SH-SY5Y (cell line): ENCODE data around the gene KLF9.

Experiments used
- GATA2 ChIP-seq: IDR thresholded peaks from 2 replicates; pipeline ENCODE4 v1.6.1; 2011; ENCODE audit warnings: mild to moderate bottlenecking, low read depth, low read length
- GATA3 ChIP-seq: IDR thresholded peaks from 2 replicates; pipeline ENCODE4 v1.6.1; 2011; ENCODE audit warnings: low read depth, mild to moderate bottlenecking, low read length, moderate library complexity

KLF9 gene

GRCh38 chr9:70402213-70402612 lies 12.2 kb downstream of the KLF9 start:
- TF ChIP-seq GATA2 = no peak
- no peak for TF ChIP-seq GATA3

GRCh38 chr9:70400107-70400892 lies 14.2 kb downstream of the KLF9 start:
- TF ChIP-seq GATA2 (no peak), GATA3 (no peak)

- TF ChIP-seq GATA3 (no peak), GATA2 (no peak)
Measured at GRCh38 chr9:70399141-70399540, 15.3 kb downstream of the KLF9 start.

DNA sequence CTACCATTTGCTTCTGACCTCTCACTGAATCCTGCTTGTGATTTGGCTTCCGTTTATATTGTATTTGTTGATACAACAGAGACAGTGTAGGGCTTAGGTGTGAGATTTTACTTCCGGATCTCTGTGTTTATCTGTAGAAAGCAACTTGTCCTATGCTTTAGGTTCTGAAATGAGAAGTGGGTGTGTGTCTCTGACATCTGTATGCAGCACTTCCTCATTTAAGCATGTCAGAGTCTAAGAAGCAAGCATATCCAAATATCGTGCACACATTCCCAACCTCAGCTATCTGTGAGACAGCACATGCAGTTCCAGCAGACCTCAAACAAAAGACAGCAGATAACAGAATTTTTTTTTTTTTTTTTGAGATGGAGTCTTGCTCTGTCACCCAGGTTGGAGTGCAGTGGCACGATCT lies 16.3 kb downstream of the KLF9 start:
- TF ChIP-seq GATA2 = no peak
- TF ChIP-seq GATA3 = no peak

DNA sequence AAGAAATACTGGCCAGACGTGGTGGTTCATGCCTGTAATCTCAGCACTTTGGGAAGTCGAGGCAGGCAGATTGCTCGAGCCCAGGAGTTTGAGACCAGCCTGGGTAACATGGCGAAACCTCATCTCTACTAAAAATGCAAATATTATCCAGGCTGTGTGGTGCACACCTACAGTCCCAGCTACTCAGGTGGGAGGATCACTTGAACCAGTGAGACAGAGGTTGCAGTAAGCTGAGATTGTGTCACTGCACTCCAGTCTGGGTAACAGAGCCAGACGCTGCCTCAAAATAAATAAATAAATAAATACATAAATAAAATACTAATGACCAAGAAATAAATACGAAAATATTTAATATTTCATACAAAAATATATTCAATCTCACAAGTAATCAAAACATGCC lies 18.8 kb downstream of the KLF9 start:
- TF ChIP-seq GATA2 = no peak
- TF ChIP-seq GATA3 = no peak

DNA sequence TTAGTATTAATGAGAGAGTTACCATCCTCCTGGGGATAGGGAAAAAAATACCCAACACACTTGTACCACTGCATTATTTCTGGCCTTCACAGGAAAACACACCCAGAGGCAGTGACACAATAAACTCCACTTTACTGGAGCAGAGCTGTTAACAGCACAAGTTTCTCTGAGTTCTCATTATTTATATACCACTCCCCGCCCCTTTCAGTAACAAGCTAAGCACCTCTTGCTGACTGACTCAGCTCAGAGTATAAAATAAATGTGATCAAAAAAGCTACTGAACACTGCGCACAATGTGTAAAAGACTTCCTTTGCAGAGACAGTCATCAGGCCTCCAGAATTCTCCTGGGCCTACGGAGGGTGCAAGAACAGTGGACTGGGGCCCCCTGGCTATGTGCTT lies 21.6 kb downstream of the KLF9 start:
- TF ChIP-seq GATA2 (no peak), GATA3 (no peak)

DNA sequence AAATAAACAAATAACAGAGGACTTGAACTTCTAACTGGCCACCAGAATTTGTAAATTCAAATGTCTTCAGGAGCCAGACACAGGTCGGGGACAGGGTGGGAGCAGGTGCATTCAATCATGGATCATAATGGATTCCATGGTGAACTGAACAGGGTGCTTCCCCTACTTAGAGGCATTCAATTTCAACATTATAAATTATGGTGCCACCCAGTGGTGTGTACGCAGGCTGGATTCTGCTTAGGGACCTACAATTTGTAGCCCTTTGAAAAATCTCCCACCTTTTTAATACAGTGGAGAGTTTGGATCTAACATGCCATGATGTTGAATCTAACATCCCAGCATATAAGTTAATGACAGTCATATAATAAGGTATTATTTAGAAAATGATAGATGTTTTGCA lies 22.3 kb downstream of the KLF9 start:
- TF ChIP-seq GATA2 = no peak
- no peak for TF ChIP-seq GATA3

DNA sequence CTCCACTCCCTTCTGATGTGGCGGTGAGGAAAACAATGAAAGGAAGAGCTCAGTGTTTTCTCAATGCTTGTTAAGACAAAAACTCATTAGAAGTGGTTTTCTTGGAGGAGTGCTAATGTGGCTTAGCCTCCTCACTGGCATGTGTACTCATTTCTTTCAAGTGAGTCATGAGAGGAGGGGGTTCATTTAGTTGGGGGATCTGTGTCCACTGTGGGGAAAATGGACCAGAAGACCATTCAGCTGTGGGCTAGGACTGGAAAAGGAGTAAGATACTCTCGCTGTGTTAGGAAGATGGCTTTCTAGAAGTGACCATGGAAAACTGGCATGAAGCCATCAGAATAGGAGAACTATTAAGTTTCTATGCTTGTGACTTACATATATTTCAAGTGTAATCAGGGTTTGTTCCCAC lies 23.5 kb downstream of the KLF9 start:
- no peak for TF ChIP-seq GATA2
- TF ChIP-seq GATA3 = no peak

DNA sequence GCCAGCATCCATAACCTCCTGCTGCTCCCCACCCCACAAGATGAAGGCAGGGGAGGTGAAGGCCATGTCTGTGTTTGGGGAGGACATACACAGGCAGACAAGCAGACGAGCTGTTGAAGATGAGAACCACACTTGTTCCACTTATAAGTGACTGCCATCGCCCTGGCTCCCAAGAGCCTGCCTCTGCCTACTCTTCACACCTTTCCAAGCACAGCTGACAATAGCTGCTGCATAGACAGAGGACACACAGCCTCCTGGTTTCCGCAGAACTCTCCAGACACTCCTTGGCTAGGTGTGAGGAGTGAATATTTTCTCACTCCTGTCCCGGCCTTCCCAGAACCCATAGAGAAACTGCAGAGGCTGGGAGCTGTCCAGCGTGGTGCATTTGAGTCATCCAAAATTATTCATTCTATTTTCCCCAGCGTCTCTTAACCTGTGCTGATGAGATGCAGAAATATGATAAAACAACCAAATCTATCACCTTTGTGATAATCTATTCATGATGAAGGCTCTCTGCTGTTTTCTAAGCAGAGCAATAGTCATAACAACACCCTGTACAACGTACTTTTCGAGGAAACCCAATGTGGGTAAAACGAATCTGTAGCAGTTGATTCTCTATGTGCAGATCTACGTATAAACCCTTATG lies 24.7 kb downstream of the KLF9 start:
- TF ChIP-seq GATA3 = no peak
- no peak for TF ChIP-seq GATA2

DNA sequence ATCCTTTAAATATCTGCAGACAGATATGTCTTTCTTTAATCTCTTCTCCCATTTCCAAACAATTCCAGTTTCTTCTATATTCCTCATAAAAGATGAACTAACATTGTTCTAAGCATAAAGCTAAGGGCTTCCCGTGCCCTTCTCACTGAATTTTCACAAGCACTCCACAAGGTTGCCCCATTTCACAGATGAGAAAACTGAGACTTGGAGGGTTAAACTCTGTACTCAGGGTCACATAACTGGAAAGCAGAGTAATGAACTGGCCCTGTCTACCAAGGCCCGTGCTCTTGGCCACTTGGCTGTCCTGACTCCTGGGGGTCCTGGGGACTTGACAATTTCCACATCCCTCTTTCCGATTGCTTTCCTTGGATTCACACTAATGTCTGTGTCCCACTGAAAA lies 25.3 kb downstream of the KLF9 start:
- TF ChIP-seq GATA3 (no peak), GATA2 (no peak)

DNA sequence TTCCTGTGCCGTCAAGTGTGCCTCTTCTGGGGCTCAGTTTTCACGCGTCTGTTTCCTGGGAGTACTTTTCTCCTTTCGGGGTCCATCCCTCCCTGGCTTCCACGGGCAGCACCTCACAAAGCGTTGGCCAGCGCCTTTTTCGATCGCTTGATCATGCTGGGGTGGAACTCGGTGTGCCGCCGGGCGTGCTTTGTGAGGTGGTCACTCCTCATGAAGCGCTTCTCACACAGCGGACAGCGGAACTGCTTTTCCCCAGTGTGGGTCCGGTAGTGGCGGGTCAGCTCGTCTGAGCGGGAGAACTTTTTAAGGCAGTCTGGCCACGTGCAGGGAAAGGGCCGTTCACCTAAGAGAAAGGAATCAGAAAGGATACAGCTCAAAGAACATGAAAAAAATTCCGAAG lies 26.8 kb downstream of the KLF9 start:
- TF ChIP-seq GATA3 (no peak), GATA2 (no peak)

GRCh38 chr9:70385426-70385825 lies 29.0 kb downstream of the KLF9 start:
- no peak for TF ChIP-seq GATA3
- TF ChIP-seq GATA2 = no peak

GRCh38 chr9:70382709-70383605 lies 31.5 kb downstream of the KLF9 start:
- TF ChIP-seq GATA3 = no peak
- no peak for TF ChIP-seq GATA2

DNA sequence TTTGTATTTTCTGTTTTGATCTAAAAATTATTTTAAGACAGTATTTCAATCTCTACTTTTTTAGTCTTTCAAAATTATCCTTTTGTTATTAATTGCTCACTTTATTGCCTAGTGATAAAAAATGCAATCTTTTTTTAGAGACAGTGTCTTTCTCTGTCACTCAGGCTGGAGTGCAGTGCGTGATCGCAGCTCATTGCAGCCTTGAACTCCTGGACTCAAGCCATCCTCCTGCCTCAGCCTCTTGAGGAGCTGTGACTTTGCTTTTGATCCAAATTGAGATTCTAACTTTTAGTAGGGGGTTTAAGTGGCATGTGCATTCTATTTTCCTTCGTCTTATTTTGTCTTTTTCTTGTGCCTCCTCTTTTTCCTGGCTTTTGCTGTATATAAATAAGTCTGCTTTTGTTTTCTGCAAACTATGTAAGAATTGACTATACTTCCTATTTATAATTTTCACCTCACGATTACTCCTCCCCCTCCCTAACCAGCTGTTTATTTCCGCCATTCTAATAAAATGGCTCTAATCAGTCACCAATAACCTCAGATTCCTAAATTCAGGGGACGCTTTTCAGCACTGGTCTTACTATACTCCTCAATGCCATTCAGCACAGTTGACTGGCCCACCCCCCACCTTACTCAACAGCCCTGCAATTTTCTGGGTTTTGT lies 32.3 kb downstream of the KLF9 start:
- TF ChIP-seq GATA2 (no peak), GATA3 (no peak)
